Central memory CD4-positive, alpha-beta T cell (primary cell): Measurements from ENCODE around the gene FOXRED2.
"Not testable (repeated sequence)": the region's sequence is repeated elsewhere in the genome, so short reads cannot be mapped to it uniquely, and the experiment has no call there.

ENCODE experiments used
- DNase-seq: peaks from one replicate; pipeline ENCODE4 v3.0.0; 2022

Gene FOXRED2

DNA sequence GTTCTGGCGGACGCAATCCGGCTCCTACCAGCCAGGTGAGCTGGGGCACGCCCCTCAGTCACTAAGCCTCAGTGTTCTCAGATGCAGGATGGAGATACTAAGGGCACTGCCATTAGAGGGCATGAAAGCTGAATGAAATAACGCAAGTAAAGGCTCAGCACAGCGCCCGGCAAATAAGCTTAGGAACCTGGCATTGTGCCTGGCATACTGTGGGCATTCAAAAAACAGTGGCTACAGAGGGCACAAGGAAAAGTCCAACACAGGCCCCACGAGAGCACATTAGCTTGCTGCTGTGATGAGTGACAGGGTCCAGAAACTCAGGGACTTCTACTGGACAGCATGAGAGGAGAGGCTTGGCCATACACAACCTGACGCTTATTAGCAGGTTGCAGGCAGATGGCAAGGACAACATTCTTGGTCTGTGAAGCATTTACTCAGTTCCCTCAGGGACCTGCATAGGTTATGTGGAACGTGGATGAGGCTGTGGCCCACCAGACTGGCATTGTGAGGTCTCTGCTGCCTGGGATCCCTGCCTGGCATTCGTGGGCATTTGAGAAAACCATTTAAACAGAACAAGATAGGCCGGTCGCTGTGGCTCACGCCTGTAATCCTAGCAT lies 37.6 kb downstream of the FOXRED2 start:
- DNase-seq, result no peak

DNA sequence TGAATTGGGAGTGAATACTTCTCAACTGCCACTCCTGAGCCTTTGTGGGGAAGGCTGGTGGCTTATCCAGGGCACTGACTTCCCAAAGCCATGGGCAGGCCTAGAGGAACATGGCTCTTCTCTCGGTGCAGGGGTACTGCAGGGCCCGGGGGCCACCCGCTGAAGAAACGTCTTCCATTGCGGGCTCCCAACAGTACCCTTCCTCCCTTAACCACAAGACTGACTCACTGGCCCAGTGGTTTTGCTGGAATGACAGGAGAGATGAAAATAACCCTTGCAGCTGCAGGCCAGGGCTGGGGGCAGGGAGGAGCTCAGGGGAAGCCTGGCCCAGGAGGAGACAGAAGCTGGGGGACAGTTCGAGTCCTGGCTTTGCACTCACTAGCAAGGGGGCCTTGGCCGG lies 38.9 kb downstream of the FOXRED2 start:
- no peak for DNase-seq

DNA sequence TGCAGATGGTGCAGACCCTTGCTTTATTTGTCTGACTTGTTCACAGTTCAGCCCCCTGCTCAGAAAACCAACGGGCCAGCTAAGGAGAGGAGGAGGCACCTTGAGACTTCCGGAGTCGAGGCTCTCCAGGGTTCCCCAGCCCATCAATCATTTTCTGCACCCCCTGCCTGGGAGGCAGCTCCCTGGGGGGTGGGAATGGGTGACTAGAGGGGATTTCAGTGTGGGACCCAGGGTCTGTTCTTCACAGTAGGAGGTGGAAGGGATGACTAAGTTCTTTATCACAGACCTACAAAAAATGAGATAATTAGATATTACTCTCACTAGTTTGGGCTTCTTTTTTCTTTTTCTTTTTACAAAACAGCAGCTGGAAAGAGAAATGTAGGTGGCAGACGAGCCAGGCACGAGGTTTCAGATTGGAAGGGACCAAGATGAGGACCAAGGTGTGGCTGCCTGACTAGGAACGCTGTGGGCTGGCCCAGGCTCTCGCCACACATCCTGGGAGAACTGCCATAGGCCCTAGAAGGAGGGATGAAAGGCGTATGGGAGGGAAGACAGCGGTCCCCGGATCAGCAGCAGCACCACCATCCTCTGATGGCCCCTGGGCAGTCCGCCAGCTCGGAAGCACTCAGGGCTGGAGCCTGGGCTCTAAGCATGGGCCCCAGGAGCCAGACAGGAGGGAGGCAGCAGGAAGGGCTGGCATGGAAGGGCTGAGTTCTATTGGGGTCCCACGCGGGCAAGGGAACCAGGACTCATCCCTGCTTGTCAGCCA lies 39.6 kb downstream of the FOXRED2 start:
- DNase-seq, result no peak

DNA sequence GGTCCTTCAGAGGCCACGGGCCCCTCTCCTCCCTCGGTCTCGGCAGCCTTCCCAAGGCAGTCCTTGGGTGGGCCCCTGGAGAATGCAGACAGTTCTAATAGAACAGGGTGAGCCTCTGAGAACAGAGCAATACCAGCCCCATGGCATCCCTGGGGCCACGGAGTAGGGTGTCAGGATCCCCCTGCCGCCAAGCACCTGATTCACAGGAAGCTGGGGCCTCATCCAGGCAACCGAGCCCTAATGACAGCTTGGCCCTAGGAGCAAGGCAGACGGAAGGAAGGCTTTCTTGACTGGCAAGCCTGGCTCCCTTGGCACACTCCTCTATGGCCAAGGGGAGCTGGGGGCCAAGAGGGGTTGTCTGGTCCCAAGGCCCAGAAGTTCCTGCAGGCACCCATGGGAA lies 40.6 kb downstream of the FOXRED2 start:
- DNase-seq, result no peak

DNA sequence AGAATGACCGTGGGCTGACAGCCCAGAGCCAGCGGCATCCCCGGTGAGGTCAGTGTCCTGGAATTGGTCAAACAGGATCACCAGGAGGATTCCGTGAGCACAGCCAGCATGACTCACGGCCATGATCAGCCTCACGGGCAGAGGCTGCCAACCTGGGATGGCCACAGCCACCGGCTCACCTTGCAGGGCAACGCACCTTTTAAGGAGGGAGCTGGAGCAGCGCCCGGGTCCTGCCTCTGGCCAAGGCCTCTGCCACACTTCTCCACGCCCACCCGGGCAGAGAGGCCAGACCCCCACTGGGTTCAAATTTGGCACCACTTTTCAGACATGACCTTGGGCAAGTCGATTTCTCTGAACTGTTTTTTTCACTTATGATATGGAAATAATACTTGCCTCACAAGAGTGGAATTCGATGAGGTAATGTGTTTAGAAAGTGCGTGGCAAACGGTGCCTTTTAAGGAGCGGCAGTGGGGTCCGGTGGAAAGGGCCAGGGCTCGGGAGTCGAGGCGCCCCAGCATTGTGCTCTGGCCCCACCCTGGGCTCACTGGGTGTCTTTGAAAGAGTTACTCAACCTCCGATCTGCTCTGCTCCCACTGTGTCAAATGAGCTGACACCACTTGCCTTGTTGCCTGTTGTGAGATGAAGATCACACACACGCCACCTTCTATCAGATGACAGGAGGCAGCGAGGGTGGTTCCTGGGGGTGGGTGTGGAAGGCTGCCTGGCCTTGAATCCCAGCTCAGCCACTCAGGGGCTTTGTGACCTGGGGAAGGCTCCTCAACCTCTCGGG lies 41.4 kb downstream of the FOXRED2 start:
- no peak for DNase-seq

DNA sequence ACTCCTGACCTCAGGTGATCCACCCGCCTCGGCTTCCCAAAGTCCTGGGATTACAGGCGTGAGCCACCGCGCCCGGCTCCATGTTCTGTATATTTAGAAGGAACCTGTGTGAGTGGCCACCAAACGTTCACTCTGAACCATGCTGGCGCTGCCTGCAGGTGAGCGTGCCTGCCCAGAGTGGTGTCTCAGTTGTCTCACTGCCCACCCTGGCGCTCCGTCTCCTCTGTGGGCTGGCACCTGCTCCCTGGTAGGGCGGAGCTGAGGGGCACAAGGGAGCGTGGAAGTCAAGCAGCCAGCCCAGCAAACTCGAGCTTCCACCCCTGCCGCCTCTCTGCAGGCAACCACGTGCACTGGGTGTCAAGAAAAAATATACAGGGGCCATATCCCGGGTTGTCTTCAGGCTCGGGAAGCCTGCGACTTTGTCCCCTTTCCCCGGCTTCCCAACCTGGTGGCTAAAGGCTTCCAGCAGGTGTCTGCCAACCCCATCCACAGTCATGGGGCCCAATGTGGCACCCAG lies 42.1 kb downstream of the FOXRED2 start:
- no peak for DNase-seq

DNA sequence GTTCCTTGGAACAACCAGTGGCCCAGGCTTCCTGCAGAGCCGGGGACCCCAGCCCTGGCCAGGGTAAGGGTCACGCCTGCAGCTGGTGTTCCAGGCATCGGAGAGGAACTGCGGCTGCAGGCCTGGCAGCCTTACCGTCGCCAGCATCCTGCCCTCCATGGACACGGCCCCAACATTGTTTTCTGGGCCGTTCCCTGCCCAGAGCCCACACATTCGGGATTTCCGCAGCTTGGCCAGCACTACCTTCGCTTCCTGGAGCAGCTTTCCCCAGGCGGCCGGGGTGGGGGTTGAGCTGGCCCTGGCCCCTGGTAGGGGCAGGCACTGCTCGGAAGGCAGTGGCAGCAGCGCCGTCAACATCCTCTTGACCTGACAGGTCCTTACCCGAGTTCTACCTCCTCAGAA lies 43.1 kb downstream of the FOXRED2 start:
- DNase-seq, result no peak

DNA sequence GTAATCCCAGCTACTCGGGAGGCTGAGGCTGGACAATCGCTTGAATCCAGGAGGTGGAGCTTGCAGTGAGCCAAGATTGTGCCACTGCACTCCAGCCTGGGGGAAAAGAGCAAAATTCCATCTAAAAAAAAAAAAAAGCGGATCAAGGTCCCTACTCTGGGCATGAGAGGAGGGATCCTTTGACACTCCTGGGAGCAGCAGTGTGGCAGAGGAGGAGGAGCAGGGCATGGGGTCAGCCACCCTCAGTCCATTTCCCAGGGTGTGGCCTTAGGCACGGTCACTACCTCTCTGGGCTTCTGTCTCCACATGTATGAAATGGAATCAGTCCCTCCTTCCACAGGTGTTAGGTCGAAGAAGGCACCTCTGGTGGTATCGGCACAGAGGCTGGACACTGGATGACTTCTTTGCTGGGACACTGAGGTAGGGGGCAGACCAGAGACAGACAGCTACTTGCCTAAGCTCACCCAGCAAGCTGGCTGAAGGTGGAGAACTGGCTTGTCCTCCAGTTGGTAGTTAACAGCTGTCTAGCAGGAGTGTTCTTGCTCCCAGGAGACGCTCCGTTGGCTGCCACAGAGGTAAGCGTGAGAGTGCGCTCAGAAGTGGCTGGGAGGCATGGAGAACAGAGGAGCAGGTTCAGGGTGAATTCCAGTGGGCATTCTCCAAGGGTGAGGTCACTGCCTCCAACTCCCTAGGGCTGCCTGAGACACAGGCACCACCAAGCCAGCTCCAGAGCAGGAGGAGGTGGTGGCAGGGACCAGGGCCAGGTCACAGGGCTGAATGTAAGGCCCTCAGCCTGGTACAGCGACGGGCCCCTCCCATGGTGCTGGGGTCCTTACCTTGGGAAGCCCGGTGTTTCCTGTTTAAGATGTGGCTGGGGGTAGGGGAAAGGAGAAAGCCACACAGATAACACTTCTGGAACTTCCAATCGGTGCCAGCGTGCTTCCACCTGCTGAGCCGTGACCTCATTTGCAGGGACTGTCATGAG lies 44.9 kb downstream of the FOXRED2 start:
- DNase-seq, result no peak

DNA sequence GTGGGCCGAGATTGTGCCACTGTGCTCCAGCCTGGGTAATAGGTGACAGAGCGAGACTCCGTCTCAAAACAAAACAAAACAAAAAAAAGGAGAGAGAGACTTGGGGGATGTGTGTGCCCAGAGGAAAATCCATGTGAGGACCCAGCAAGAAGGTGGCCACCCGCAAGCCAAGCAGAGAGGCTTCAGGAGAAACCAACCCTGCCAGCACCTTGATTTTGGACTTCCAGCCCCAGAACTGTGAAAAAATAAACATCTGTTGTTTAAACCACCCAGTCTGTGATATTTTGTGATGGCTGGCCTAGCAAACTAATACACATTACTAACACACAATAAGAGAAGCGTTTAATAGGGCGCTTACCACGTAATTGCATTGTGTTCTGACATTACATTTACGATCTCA lies 46.6 kb downstream of the FOXRED2 start:
- DNase-seq, result no peak

DNA sequence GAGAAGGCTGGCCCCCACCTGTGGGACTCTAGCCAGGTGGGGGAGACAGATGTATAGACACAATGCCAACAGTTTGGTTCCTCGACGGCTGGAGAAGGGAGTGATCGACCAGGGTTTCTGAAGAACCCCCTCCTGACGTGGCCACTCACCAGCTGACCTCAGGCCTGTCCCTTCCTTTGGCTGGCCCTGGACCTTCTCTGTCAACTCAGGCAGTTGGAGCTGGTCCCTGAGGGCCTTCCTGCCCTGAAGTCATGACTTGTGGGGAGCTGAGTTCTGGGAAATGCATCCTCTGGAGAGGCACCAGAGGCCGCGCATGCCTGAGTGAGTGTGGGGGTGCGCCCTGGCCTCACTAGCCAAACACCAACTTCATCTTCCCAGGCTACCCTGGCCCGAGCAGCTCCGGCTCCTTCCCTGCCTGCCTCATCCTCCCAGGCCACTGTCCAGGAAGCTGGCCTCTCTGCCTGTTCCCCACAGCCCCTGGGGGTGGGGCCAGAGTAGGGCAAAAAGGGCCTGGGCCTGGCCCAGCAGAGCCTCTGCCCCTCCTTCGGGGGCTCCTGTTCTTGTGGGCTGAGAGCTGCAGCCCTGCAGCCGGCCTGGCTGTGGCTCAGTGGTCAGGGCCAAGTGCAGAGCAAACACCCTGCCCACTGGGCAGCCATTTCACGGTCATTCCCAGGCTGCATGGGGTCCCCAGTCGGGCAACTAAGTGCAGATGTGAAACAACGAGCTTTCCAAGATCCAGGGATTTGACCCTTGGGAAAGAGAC lies 49.0 kb downstream of the FOXRED2 start:
- DNase-seq, result no peak

DNA sequence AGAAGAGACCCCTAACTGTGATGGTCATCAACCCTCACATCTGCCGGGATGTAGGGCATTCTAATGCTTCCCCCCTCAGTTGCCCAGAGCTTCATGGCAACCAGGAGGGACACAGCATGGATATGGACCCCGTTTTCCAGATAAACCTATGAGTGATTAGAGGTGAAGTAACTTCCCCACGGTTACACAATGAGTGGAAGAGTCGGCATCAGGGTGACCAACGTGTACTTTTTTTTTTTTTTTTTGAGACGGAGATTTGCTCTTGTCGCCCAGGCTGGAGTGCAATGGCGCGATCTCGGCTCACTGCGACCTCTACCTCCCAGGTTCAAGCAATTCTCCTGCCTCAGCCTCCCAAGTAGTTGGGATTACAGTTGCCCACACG lies 50.4 kb downstream of the FOXRED2 start:
- DNase-seq, result no peak

DNA sequence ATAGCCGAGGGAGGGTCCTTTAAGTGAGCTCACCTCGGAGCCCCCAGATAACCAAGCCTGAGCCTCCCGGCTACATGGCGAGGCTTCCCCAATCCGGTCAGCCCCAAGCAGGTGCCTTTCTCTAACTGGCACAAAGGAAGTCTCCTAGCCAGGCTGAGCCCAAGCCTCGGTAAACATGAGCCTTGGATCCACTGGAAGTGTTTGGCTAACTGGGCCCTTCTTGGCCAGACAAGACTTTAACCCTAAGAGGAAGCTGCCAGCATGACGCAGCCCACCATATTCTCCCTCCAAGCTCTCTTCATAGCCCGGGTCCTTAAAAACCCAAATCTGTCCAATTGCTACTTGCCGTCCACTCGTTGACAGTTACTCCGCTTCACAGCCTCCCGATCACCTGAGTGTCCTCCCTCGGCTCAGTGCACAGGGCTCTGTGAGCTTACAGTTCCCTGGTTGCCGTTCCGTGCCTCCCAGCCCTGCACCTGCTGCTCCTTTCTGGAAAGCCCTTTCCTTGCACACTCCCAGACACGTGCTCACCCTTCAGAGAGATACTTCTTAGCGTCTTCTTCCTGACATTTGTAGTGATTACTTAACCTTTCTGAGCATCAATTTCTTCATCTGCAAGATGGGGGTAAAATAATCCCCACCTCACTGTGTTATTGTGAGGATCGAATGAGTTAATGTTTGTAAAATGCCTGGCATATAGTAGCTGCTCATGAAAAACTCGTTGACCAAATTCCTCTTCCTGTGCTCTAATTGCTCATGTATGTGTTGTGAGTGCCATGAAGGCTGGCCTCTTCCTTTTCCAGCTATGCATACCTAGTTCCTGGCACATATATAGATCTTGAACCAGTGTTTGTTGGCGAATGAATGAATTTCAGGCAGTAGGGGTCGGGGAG lies 51.0 kb downstream of the FOXRED2 start:
- no peak for DNase-seq

DNA sequence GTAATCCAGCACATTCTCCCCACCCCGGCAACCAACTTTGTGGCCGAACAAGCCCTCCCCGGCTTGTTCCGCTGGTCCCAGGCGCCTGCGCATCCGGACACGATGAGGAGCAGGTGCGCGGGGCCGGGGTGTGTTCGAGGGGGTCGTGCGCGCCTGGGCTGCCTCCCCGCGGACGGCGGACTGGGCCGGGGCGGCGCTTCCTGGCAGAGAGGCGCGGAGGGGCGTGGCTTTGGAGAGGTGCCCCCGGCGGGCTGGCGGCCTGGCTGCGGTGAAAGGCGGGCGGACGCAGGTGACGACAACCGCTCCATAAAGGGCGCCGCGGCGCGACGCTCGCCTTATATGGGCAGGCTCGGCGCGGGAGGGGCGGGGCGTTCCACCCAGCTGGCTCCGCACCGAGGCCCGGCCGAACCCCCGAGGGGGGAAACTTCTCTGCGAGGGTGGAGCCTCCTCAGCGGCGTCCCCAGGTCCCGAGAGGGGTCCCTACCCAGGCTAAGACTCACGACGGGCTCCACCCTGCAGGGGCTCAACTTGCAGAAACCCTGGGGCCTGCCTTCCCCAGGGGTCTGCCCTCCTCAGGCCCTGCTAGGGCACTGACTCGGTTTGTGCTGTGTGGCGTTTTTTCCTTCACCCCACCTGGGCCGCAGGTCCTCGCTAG lies 51.8 kb downstream of the FOXRED2 start:
- peak; percentile 95 for DNase-seq

DNA sequence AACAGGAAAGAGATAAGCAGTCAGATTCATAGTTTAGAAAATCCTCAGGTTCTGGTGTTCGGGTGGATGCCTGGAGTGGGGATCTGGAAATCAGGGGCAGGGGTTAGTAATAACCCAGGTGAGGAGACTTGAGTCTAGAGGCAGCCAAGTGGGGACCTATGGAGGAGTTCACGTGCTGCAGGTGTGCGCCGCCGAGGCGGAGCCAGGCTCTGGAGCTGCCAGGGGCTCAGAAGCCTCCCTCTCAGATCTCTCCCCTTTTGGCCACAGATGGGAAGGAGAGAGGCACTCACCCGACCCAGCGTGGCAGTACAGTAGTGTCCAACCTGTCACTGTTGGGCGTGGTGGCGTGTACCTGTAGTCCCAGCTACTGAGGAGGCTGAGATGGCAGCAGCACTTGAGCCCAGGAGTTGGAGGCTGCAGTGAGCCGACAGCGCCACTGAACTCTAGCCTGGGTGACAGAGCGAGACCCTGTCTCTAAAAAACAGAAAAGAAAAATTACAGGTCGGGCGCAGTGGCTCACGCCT lies 52.9 kb downstream of the FOXRED2 start:
- no peak for DNase-seq

DNA sequence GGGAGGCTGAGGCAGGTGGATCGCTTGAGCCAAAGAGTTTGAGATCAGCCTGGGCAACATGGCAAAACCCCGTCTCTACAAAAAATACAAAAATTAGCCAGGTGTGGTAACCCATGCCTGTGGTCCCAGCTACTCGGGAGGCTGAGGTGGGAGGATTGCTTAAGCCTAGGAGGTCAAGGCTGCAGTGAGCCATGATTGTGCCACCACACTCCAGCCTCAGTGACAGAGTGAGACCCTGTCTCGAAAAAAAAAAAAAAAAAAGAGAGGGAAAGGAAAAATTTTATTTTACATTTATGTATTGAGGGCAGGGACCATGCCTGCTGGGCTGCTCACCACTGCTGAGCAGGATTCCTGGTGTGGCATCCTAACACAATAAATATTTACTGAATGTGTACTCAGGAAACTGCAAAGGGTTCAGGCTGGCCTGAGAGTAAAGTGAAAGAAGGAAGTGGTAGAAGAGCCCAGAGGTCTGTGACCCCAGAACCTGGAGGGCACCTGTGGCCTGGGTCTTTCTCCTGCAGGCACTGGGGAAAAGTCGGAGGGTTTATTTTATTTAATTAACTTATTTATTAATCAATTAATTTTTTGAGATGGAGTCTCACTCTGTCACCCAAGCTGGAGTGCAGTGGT lies 53.7 kb downstream of the FOXRED2 start:
- not testable (repeated sequence) for DNase-seq

DNA sequence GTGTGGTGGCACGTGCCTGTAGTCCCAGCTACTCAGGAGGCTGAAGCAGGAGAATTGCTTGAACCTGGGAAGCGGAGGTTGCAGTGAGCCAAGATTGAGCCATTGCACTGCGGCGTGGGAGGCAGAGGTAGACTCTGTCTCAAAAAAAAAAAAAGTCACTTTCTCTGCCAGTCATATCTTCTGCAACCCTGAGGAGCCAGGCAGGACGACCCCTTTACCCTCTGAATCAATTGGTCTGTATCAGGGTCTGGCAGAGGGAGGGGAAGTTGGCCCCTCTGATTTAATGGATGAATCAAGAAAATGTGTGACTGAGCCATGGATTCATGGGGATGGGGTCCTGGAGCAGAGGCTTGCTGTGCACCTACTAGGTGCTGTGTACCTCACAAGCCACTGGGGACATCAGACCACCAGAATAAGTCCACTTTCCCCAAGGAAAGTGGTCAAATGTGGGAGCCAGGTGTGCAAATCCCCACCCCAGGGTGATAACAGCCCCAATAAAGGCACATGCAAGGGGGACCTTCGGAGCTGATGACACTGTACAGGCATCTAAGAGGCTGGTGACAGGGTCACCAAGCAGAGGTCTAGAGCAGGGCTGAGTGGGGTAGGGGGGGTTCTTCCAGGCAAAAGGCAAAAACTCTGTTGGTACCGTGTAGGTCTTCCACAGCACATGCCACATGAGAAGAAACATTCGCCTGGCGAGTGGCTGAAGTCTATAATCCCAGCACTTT lies 54.4 kb downstream of the FOXRED2 start:
- no peak for DNase-seq

DNA sequence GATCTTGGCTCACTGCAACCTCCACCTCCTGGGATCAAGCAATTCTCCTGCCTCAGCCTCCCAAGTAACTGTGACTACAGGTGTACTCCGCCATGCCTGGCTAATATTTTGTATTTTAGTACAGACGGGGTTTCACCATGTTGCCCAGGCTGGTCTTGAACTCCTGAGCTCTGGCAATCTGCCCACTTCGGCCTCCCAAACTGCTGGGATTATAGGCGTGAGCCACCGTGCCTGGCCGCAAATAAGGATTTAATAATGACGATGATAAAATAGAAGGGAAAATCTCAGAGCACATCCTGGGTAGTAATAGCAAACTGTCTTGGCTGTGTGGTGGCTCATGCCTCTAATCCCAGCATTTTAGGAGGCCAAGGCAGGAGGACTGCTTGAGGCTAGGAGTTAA lies 55.9 kb downstream of the FOXRED2 start:
- not testable (repeated sequence) for DNase-seq

DNA sequence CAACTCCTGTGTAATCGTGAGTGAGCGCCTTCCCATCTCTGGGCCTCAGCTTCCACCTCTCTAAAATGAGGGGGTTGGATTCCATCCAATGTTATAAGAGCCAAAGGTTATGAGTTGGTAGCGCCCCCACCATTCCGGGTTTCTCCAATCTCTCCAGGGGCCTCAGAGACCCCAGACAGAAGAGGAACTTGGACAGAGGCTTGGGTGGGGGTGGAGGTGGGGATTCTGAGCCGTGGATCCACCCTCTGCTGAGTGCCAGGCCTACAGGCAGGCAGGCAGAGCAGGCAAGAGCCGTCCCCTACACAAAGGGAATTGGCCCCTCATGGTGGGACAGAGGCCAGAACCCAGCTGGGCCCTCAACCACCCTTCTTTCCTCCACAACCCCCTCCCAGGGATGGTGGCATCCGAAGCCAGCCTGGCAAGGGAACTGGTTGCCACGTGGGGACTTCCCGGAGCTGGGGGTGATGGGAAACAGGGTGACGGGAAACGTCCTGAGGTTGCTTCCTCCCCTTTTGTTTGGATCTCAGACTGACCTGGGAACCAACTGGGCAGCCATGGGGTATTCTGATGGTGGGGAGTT lies 57.2 kb downstream of the FOXRED2 start:
- no peak for DNase-seq
